ENCODE measurements around the gene PSORS1C2.
"Not testable (repeated sequence)": the region's sequence is repeated elsewhere in the genome, so short reads cannot be mapped to it uniquely, and the experiment has no call there.

PSORS1C2 gene

GRCh38 chr6:31138982-31139381 is at the start of gene PSORS1C2:
Gene PSORS1C2 (minus strand): TSS chr6:31139066. CDS start chr6:31139026, 40 bp downstream.
- DNase-seq (ENCODE audit: low read depth) = no peak
- no peak within 1 kb of the TSS for H3K4me3 ChIP-seq (ENCODE audit: control insufficient read depth, low read depth, low read length)
- no peak for TF ChIP-seq CTCF (conservative IDR thresholded peaks at IDR 0.05; ENCODE audit: control insufficient read depth, insufficient read depth, low read depth, low read length)

- DNase-seq (ENCODE audit: low read depth) = no peak
- H3K4me3 ChIP-seq (ENCODE audit: control insufficient read depth, low read depth, low read length) = no peak overlapping the region
- no peak for TF ChIP-seq CTCF (conservative IDR thresholded peaks at IDR 0.05; ENCODE audit: control insufficient read depth, insufficient read depth, low read depth, low read length)
Observed at GRCh38 chr6:31187780-31188194, 48.9 kb upstream of the PSORS1C2 start.

- no peak for TF ChIP-seq CTCF (conservative IDR thresholded peaks at IDR 0.05; ENCODE audit: control insufficient read depth, insufficient read depth, low read depth, low read length)
- H3K4me3 ChIP-seq (ENCODE audit: control insufficient read depth, low read depth, low read length) = no peak overlapping the region
- DNase-seq (ENCODE audit: low read depth) = no peak
Observed at GRCh38 chr6:31186052-31186734, 47.3 kb upstream of the PSORS1C2 start.

GRCh38 chr6:31185695-31186051 is 46.8 kb upstream of the PSORS1C2 start:
- H3K4me3 ChIP-seq (ENCODE audit: control insufficient read depth, low read depth, low read length); DNase-seq (ENCODE audit: low read depth): not testable (repeated sequence)

- H3K4me3 ChIP-seq (ENCODE audit: control insufficient read depth, low read depth, low read length); DNase-seq (ENCODE audit: low read depth): not testable (repeated sequence)
Observed at GRCh38 chr6:31183859-31184258, 45.0 kb upstream of the PSORS1C2 start.

GRCh38 chr6:31183287-31183686 is 44.4 kb upstream of the PSORS1C2 start:
- not testable (repeated sequence) for H3K4me3 ChIP-seq (ENCODE audit: control insufficient read depth, low read depth, low read length); DNase-seq (ENCODE audit: low read depth)

GRCh38 chr6:31180500-31180899 is 41.6 kb upstream of the PSORS1C2 start:
- peak; percentile 81 for DNase-seq (ENCODE audit: low read depth)
- H3K4me3 ChIP-seq (ENCODE audit: control insufficient read depth, low read depth, low read length) = peak overlapping the region; percentile 40
- TF ChIP-seq CTCF (conservative IDR thresholded peaks at IDR 0.05; ENCODE audit: control insufficient read depth, insufficient read depth, low read depth, low read length) = no peak

GRCh38 chr6:31179896-31180295 is 41.0 kb upstream of the PSORS1C2 start:
- no peak for TF ChIP-seq CTCF (conservative IDR thresholded peaks at IDR 0.05; ENCODE audit: control insufficient read depth, insufficient read depth, low read depth, low read length)
- DNase-seq (ENCODE audit: low read depth) = no peak

More at GRCh38 chr6:31179896-31180295, 41.0 kb upstream of the PSORS1C2 start:
- H3K4me3 ChIP-seq (ENCODE audit: control insufficient read depth, low read depth, low read length) = peak overlapping the region; percentile 40

Data from fibroblast of mammary gland (primary cell).